Urinary bladder (tissue), 4 donors: ENCODE data around the gene TNIK. TPM values are rescaled to one million over a fixed set of nuclear protein-coding genes. Genes with fewer than 3 reads are reported as not detected.
"Not testable (repeated sequence)": the region's sequence is repeated elsewhere in the genome, so short reads cannot be mapped to it uniquely, and the experiment has no call there.

Experiments used
- DNase-seq: peaks from one replicate; pipeline ENCODE4 v3.0.0-alpha.2; 2015; ENCODE audit errors: extremely low spot score
- H3K27ac ChIP-seq: one replicate; pipeline ENCODE4 v1.5.1; 2013; ENCODE audit warnings: low read depth, mild to moderate bottlenecking, moderate library complexity
- H3K36me3 ChIP-seq: one replicate; pipeline ENCODE4 v1.6.1; 2013; ENCODE audit warnings: mild to moderate bottlenecking, moderate library complexity; ENCODE audit not compliant: insufficient read depth
- H3K4me1 ChIP-seq: one replicate; pipeline ENCODE4 v1.6.1; 2013; ENCODE audit warnings: mild to moderate bottlenecking, moderate library complexity; ENCODE audit not compliant: insufficient read depth
- H3K4me3 ChIP-seq: one replicate; pipeline ENCODE4 v1.5.1; 2013; ENCODE audit warnings: low read depth, low read length
- WGBS: extraction: QIAGEN DNeasy Blood & Tissue Kit; methylation state at CpG from one replicate; pipeline ENCODE4 v1.1.7; 2013; 5-methylcytosine and 5-hydroxymethylcytosine counted together
- polyA plus RNA-seq: library from polyadenylated mRNA; stranded (reverse); fragments of 200-250 nt; gene quantifications from one replicate; pipeline ENCODE4 v1.2.3, GENCODE V29; 2013
- total RNA-seq: library from RNA; depleted of rRNA; stranded (reverse); fragments of >200 nt; gene quantifications from one replicate; pipeline ENCODE4 v1.2.3, GENCODE V29; 2014
- donor health status: healthy with polysubstance abuse.
- donor health status: healthy.

The TNIK gene
- total and polyA plus RNA-seq, 2 donors = 6.5 to 26.6 TPM

DNA sequence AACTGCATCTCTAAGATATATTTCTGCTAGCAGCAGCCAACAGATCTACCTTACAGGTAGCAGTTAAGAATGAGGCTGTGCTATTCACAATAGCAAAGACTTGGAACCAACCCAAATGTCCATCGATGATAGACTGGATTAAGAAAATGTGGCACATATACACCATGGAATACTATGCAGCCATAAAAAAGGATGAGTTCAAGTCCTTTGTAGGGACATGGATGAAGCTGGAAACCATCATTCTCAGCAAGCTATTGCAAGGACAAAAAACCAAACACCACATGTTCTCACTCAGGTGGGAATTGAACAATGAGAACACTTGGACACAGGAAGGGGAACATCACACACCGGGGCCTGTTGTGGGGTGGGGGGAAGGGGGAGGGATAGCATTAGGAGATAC lies 218.6 kb downstream of the TNIK start:
- not testable (repeated sequence) for H3K4me3 ChIP-seq, H3K4me1 ChIP-seq, H3K36me3 ChIP-seq, H3K27ac ChIP-seq, DNase-seq
- WGBS = 92% methylated on average over 2 of the region's 2 CpGs

- no peak for DNase-seq
- H3K36me3 ChIP-seq = peaks cover 1% of the 10 kb centered on the region
- H3K4me1 ChIP-seq = peaks cover 1% of the 10 kb centered on the region
- WGBS = 94% methylated on average over 3 of the region's 3 CpGs
- H3K4me3 ChIP-seq = no peak overlapping the region
- no peak overlapping the region for H3K27ac ChIP-seq
Measured at GRCh38 chr3:171240504-171240835, 219.7 kb downstream of the TNIK start.

- H3K4me1 ChIP-seq = peaks cover 1% of the 10 kb centered on the region
- H3K36me3 ChIP-seq = peaks cover 1% of the 10 kb centered on the region
- 93% methylated on average over 9 of the region's 9 CpGs for WGBS
- no peak overlapping the region for H3K4me3 ChIP-seq
- no peak for DNase-seq
- H3K27ac ChIP-seq = no peak overlapping the region
Measured at GRCh38 chr3:171239757-171240503, 220.3 kb downstream of the TNIK start.

- H3K36me3 ChIP-seq = no peaks in the 10 kb centered on the region
- 93% methylated on average over 2 of the region's 2 CpGs for WGBS
- no peak overlapping the region for H3K4me3 ChIP-seq
- no peak overlapping the region for H3K27ac ChIP-seq
- DNase-seq = no peak
- peaks cover 4% of the 10 kb centered on the region for H3K4me1 ChIP-seq
Measured at GRCh38 chr3:171237009-171237385, 223.2 kb downstream of the TNIK start.

- Histone ChIP-seq H3K27ac (no peak overlapping the region), H3K4me1 (peaks cover 4% of the 10 kb centered on the region), H3K36me3 (no peaks in the 10 kb centered on the region), H3K4me3 (no peak overlapping the region)
- WGBS = 70% methylated on average over 8 of the region's 8 CpGs
- DNase-seq = no peak
Measured at GRCh38 chr3:171236265-171237008, 223.8 kb downstream of the TNIK start.

DNA sequence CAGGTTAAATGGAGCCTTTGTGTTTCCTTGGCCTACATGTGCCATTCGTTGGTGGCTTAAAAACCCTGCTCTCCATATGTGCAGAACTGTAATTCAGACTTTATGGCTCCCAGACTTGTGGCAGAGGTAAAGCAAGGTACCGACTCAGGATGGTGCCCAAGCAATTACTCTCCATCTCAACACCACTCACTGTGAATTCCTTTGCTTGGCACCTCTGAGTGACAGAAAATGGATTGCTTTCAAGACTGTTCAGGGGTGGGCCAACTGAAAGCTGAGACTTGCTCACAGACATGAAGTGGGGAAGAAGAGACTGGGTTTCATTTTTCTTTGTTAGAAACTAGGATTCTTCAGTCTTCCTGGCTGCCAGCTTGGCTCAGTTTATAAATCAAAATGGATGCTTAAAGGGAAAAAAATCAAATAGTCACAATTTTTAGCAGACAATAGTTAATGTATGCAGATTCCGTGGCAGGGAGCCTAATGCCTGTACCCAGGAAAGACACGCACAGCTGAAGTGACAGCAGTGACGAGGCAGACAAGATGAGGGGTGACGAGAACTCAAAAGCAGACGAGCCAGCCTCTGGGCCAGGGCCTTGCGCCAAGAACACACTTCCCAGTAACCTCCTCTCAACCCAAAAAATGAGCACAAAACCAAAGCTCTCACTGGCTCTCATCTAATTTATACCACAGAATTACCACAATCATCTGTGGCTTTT lies 225.8 kb downstream of the TNIK start:
- no peak overlapping the region for H3K4me3 ChIP-seq
- no peaks in the 10 kb centered on the region for H3K36me3 ChIP-seq
- no peak for DNase-seq
- WGBS = 92% methylated on average over 8 of the region's 8 CpGs
- peaks cover 4% of the 10 kb centered on the region for H3K4me1 ChIP-seq
- no peak overlapping the region for H3K27ac ChIP-seq

DNA sequence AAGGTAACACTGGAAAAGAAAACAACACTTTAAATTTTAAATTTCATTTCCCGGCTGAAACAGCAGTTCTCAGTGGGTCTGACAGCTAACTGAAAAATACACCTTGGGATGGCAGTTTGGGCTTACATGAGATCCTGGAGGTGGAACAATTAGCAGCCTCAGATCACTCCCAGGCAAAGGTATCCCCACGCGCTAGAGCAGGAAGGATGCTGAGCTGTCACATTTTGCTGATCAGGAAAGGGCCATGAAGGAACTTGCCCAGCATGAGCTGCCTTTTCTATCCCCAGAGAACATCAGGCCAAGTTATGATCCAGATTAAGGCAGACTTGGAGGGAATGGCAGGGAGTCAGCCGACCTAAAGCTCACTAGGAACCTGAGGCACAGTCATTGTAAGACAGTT lies 228.8 kb downstream of the TNIK start:
- DNase-seq = no peak
- 87% methylated on average over 4 of the region's 4 CpGs for WGBS
- H3K27ac ChIP-seq = no peak overlapping the region
- peaks cover 4% of the 10 kb centered on the region for H3K4me1 ChIP-seq
- H3K4me3 ChIP-seq = no peak overlapping the region
- H3K36me3 ChIP-seq = no peaks in the 10 kb centered on the region

GRCh38 chr3:171230865-171231264 lies 229.3 kb downstream of the TNIK start:
- H3K36me3 ChIP-seq = no peaks in the 10 kb centered on the region
- peak; percentile 2 for DNase-seq
- peaks cover 4% of the 10 kb centered on the region for H3K4me1 ChIP-seq
- no peak overlapping the region for H3K4me3 ChIP-seq
- WGBS = 49% methylated on average over 4 of the region's 4 CpGs
- H3K27ac ChIP-seq = no peak overlapping the region

DNA sequence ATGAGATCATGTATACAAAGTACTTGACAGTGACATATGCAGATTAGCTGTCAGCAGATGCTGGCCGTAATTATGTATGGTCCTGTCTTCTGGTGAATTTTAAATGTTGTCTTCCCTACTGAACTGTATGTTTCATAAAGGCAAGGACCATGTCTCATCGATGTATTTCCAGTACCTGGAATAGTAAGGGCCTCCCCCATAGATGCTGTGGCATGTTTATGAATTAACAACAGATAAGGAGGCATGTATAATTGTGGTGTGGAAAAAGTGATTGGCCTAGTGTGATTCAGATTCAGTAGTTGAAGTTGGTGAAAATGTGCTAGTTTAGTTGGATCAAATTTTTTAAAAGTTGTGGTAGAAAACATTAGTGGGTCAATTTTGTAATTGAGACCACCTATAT lies 231.0 kb downstream of the TNIK start:
- no peak overlapping the region for H3K4me3 ChIP-seq
- WGBS = 94% methylated on average over 2 of the region's 2 CpGs
- H3K27ac ChIP-seq = no peak overlapping the region
- no peaks in the 10 kb centered on the region for H3K36me3 ChIP-seq
- H3K4me1 ChIP-seq = peaks cover 3% of the 10 kb centered on the region
- no peak for DNase-seq

GRCh38 chr3:171228240-171228639 lies 232.0 kb downstream of the TNIK start:
- no peak overlapping the region for H3K4me3 ChIP-seq
- no peaks in the 10 kb centered on the region for H3K36me3 ChIP-seq
- WGBS = 36% methylated on average over 4 of the region's 4 CpGs
- DNase-seq = no peak
- no peak overlapping the region for H3K27ac ChIP-seq
- no peaks in the 10 kb centered on the region for H3K4me1 ChIP-seq

DNA sequence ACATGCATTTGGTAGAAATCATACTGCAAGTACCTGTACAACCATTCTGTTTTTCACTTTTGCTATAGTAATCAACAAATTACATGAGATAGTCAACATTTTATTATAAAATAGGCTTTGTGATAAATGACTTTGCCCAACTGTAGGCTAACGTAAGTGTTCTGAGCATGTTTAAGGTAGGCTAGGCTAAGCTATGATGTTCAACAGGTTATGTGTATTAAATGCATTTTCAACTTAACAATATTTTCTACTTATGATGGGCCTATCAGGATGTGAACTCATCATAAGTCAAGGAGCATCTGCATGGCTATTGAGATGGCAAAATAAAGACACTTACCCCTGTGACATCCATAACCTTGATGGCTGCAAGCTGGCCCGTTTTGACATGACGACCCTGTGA lies 232.4 kb downstream of the TNIK start:
- H3K27ac ChIP-seq = no peak overlapping the region
- 71% methylated on average over 3 of the region's 3 CpGs for WGBS
- DNase-seq = no peak
- H3K36me3 ChIP-seq = no peaks in the 10 kb centered on the region
- H3K4me1 ChIP-seq = no peaks in the 10 kb centered on the region
- H3K4me3 ChIP-seq = no peak overlapping the region

DNA sequence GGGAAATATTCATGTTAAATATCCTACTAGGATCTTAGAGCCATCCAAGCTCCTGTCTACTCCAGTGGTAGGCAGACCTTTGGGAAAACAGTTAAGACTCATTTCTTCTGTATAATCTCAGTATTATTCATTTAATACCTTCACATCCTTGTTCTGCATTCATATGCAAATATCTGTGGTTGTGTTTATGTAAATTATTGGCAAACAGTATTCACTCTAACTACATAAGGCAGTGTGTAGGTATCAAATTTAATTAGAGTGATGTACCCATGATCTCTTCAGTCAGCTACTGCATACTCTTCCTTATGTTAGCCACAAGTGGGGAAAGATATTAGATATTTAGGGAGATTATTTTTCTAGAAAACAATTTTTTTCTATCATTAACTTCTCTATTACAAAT lies 232.8 kb downstream of the TNIK start:
- DNase-seq = no peak
- Histone ChIP-seq H3K36me3 (no peaks in the 10 kb centered on the region), H3K4me1 (no peaks in the 10 kb centered on the region), H3K27ac (no peak overlapping the region), H3K4me3 (no peak overlapping the region)

DNA sequence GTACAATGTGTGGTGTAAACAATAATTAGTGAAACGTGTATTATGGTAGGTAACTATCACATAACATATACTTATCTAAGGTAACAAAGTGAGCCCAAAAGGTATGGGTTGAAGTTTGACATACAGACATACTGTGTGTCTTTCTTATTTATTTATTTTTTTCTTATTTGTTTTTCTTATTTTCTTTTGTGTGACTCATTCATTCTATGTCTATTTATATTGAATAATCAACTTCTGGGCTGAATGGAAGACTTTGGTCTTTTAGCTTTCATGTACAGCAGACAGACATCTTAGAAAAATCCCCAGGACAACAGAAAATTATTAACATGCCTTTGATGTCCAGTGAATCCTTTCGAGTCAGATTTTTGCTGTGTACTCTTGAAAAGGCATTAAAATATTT lies 233.4 kb downstream of the TNIK start:
- WGBS = 90% methylated on average over 2 of the region's 2 CpGs
- no peaks in the 10 kb centered on the region for H3K4me1 ChIP-seq
- no peak for DNase-seq
- no peak overlapping the region for H3K27ac ChIP-seq
- H3K4me3 ChIP-seq = no peak overlapping the region
- H3K36me3 ChIP-seq = no peaks in the 10 kb centered on the region

DNA sequence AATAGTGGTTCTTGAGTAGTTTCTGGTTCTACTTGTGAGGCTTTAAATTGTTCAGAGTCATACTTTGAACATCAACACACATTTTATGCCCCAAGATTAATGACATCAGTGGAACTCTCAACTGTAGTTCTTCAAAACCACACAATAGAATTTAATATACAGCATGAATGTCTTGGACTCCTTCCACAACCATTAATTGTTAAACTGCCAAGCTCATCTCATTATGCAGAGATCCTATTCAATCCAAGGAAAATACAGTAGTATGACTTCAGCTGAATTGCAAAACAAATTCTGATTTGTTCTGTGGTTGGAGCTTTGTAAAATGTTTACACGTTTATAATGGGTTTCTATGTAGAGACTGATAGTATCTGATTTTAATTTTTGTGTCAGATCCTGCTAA lies 234.5 kb downstream of the TNIK start:
- H3K36me3 ChIP-seq = no peaks in the 10 kb centered on the region
- DNase-seq = no peak
- no peak overlapping the region for H3K27ac ChIP-seq
- no peak overlapping the region for H3K4me3 ChIP-seq
- H3K4me1 ChIP-seq = no peaks in the 10 kb centered on the region
- WGBS = 89% methylated on average over 1 of the region's 1 CpG
